Measurements from ENCODE around the gene ANO9.
"Not testable (repeated sequence)": the region's sequence is repeated elsewhere in the genome, so short reads cannot be mapped to it uniquely, and the experiment has no call there.

ANO9 gene

GRCh38 chr11:399731-400211 lies 42.0 kb downstream of the ANO9 start:
- no peak for DNase-seq

DNA sequence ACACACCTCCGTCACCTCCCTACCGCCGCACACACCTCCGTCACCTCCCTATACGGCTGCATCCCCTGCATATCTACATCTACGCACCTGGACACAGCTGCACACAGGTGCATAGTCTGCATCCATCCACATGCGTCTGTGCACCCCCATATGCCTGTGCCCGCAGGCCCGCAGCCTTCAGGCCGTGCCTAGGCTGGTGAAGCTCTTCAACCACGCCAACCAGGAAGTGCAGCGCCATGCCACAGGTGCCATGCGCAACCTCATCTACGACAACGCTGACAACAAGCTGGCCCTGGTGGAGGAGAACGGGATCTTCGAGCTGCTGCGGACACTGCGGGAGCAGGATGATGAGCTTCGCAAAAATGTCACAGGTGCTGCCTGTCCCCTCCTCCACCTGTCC lies 43.0 kb downstream of the ANO9 start:
- no peak for DNase-seq

DNA sequence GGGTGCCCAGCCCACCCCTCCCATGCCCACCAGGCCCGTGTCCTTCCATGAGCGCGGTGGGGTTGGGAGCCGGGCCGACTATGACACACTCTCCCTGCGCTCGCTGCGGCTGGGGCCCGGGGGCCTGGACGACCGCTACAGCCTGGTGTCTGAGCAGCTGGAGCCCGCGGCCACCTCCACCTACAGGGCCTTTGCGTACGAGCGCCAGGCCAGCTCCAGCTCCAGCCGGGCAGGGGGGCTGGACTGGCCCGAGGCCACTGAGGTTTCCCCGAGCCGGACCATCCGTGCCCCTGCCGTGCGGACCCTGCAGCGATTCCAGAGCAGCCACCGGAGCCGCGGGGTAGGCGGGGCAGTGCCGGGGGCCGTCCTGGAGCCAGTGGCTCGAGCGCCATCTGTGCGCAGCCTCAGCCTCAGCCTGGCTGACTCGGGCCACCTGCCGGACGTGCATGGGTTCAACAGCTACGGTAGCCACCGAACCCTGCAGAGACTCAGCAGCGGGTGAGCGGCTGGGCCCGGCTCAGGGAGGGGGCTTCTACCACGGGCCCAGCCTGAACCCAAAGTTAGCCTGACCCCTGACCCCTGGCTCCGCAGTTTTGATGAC lies 44.8 kb downstream of the ANO9 start:
- DNase-seq: peak; percentile 73

- DNase-seq: no peak
Measured at GRCh38 chr11:396511-396947, 45.3 kb downstream of the ANO9 start.

GRCh38 chr11:395866-396265 lies 45.9 kb downstream of the ANO9 start:
- DNase-seq: no peak

- DNase-seq: no peak
Measured at GRCh38 chr11:394858-395655, 46.8 kb downstream of the ANO9 start.

- DNase-seq: no peak
Measured at GRCh38 chr11:394034-394857, 47.6 kb downstream of the ANO9 start, which contains the start of gene PKP3. Gene PKP3 (plus strand): TSS chr11:394209. CDS start chr11:394293, 84 bp downstream.

DNA sequence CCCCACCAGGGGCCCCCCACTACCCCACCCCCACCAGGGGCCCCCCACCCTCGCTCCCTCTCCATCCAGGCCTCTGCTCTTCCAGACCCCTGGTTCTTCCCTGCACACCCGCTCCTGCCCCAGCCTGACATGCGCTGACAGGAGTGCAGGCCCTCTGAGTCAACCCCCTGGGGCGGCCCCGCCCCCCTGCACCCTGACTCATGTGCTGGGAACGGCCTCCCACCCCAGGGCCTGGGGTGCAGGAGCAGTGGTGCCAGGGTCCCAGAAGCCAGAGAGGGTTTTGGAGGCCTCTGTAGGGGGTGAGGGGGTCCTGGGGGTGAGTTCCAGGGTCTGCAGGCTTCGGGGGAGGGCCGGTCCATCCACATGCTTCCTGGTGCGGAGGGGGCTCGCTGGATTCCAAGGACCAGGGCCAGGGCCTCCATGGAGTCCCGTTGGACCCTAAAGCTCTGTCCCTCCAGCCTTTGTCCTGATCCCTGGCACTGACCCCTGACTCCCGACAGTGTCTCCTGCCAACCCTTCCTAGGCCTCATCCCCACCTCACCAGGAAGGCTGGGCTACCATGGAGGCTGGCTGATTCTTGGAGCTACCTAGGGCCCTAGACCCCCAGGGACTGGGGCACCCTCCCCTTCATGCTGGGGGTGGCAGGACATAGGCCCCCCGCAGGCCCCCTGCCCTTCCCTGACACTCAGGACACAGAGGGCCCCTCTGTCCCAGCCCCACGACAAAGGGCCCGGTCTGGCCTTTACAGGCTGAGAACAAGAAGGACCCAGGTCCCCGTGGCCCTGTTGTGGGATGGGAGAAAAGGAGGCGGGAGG lies 48.4 kb downstream of the ANO9 start:
- no peak for DNase-seq

DNA sequence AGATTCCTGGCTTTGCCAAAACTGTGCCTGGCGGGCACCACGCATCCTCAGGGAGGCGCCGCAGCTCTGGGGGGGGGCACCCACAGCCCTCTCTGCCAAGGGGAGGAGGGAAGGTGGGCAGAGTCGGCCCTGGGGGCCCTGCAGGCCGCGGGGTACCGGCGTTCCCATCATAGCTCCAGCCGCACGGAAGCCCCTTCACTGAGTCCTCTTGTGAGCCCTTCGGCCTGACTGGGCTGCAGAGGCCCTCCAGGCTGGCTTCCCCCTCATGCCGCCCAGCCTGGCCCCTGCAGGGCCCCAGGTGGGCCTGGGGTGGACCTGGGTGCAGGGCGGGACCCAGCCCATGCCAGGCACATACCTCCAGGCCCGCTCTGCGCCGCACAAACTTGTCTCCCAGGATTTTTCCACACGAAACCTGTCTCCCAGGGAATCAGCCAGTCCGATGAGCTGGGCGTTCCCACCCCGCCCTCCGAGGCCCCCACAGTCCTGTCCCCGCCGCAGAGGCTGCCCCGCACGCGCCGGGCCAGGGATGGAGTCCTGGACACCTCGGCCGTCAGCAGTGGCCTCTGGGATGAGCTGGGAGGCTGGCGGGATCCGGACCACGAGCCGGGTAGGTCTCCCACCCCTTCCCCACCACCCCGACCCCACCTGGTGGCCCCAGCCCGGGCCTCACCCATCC lies 49.6 kb downstream of the ANO9 start:
- no peak for DNase-seq

GRCh38 chr11:391117-392017 lies 50.4 kb downstream of the ANO9 start:
- DNase-seq: no peak

DNA sequence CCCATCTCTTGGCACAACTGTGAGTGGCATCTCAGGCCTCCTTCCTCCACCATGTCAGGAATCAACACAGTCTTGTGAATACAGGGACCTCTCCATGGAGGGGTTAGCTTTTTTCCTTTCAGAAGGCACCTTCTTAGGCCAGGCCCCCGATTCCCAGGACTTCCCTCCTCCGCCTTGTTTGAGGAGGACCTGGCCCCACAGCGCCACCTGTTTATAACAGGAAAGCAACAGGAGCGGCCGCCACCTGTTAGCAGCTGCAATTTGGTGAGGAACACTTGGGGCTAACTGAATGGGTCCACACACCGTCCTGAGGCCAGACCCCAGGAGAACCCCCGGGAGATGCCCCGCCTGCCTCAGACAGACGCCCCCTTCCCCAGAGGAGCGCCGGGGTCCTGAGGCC lies 51.6 kb downstream of the ANO9 start:
- DNase-seq: no peak

DNA sequence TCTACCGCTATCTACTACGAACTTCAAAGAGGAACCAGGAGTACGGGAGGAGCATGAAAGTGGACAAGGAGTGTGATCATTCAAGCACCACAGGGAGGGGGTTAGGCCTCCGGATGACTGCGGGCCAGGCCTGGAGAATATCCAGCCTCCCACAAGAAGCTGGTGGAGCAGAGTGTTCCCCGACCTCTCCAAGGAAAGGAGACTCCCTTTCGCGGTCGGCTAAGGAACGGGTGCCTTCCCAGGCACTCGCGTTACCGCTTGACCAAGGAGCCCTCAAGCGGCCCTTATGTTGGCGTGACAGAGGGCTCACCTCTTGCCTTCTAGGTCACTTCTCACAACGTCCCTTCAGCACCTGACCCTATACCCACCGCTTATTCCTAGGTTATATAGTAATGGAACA lies 52.4 kb downstream of the ANO9 start:
- DNase-seq: not testable (repeated sequence)

GRCh38 chr11:387193-387793 lies 54.5 kb downstream of the ANO9 start:
- no peak for DNase-seq

DNA sequence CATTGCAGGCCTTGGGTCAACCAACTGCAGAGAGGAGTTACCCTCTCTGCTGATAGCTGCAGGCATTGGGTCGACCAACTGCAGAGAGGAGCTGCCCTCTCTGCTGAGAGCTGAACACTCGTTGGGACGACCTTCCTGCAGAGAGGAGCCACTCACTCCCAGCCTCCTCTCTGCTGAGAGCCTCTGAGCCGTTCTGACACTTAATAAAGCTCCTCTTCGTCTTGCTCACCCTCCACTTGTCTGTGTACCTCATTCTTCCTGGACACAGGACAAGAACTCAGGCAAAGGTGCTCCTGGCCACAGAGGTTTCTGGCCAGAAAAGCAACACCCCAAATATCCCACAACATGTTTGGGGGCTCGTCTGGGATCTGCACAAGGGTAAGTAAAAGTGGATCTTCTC lies 55.3 kb downstream of the ANO9 start:
- no peak for DNase-seq

DNA sequence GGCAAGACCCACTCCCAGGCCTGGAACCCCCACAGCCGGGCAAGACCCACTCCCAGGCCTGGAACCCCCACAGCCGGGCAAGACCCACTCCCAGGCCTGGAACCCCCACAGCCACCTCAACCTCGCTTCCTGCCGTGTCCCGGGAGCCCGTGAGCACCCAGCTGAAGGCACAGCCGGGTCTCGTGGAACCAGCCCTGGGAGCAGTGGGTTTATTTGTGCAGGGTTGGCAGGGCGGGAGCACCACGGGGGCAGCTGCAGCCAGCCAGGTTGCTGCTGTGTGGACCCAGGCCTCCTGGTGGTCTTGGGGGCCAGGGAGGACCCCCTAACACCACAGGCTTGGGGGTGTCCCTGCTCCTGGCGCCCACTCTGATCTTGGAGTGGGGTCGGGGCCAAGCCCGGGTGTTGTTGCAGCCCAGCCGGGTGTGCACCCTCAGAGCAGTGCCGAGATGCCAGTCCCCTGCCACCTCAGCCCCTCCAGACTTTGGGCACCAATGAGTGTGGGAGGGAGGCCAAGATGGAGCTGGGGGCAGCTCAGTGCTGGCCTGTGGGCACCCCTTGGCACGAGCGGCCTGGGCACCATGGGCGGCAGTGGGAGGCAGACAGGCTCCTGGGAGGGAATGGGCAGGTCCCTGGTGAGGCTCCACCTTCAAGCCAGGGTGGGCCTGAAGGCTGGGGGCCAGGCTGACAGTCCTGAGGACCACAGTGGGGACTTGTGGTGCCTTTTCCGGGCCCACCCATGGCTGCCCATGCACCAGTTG lies 56.0 kb downstream of the ANO9 start:
- no peak for DNase-seq

- DNase-seq: no peak
Measured at GRCh38 chr11:384511-384910, 57.3 kb downstream of the ANO9 start.

- no peak for DNase-seq
Measured at GRCh38 chr11:383431-383830, 58.4 kb downstream of the ANO9 start.

- DNase-seq: no peak
Measured at GRCh38 chr11:382081-382629, 59.7 kb downstream of the ANO9 start.

DNA sequence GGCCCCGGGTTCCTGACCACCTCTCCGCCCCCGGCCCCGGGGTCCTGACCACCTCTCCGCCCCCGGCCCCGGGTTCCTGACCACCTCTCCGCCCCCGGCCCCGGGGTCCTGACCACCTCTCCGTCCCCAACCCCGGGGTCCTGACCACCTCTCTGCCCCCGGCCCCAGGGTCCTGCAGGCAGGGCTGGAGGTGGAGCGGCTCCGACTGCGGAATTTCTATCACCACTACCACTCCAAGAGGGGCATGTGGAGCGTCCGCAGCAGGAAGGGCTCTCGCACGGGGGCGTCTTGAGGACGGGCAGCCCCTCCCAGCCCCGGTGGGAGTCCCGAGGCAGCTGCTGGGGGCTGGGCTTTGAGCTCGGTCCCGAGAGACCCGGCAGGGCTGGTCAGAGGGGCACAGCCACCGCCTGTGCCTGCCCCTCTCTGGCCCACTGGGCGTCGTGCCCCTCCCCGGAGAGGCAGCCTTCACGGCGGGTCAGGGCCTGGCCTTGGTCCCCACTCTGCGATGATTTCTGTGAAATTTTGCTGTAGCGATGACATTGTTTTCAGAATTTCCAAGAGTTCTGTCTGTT lies 60.2 kb downstream of the ANO9 start:
- no peak for DNase-seq
